Calu3 (cell line): ENCODE data around the gene IER2. TPM values are rescaled to one million over a fixed set of nuclear protein-coding genes. Genes with fewer than 3 reads are reported as not detected.

Experiments
- total RNA-seq: library from RNA; stranded (reverse); gene quantifications from 2 replicates; pipeline ENCODE4 v1.2.3, GENCODE V29; 2022

The IER2 gene
- total RNA-seq, 1 experiment from 2014 or later: 96.3 TPM

Other genes starting within 250 kb of the IER2 start
- gene SYCE2, start 231.1 kb upstream of the IER2 start, total RNA-seq: 1.1 TPM in 1 of 2 replicates, not detected in the other
- gene FARSA, start 216.7 kb upstream of the IER2 start, total RNA-seq: 72.8 and 75.5 TPM in 2 replicates
- gene CALR, start 211.8 kb upstream of the IER2 start, total RNA-seq: 680 and 718 TPM in 2 replicates
- gene RAD23A, start 204.5 kb upstream of the IER2 start, total RNA-seq: 101 and 110 TPM in 2 replicates
- gene GADD45GIP1, start 193.2 kb upstream of the IER2 start, total RNA-seq: 20.0 and 21.6 TPM in 2 replicates
- gene DAND5, start 180.8 kb upstream of the IER2 start, total RNA-seq: 0.21 and 0.47 TPM in 2 replicates
- 16.4 and 21.9 TPM in 2 replicates for gene NFIX, start 154.9 kb upstream of the IER2 start, total RNA-seq
- 0.32 TPM in 1 of 2 replicates, not detected in the other for gene LYL1, start 47.6 kb upstream of the IER2 start, total RNA-seq
- gene TRMT1, start 33.7 kb upstream of the IER2 start, total RNA-seq: 36.5 and 40.2 TPM in 2 replicates
- gene NACC1, start 32.1 kb upstream of the IER2 start, total RNA-seq: 80.9 and 83.1 TPM in 2 replicates
- gene STX10, start within 50 bp of the IER2 start, total RNA-seq: 52.3 and 52.7 TPM in 2 replicates